Measurements from ENCODE around the gene ANK2. TPM values are rescaled to one million over a fixed set of nuclear protein-coding genes. Genes with fewer than 3 reads are reported as not detected.

ANK2 gene
- total and polyA plus RNA-seq, 2 experiments from 2014 or later: 7.7 to 40.4 TPM

GRCh38 chr4:113159942-113160545 lies 110.6 kb downstream of the ANK2 start:
- DNase-seq (ENCODE audit: low spot score) (no peak), ATAC-seq (no peak)
- Histone ChIP-seq H3K4me3 (no peak overlapping the region), H2AFZ (no peak overlapping the region), H3K36me3 (ENCODE audit: insufficient read depth) (no peaks in the 10 kb centered on the region), H3F3A (replicated peaks; ENCODE audit: low read depth) (no peaks in the 10 kb centered on the region), H3K4me2 (no peak overlapping the region), H3K4me1 (ENCODE audit: insufficient read depth) (no peaks in the 10 kb centered on the region), H3K79me2 (replicated peaks; ENCODE audit: insufficient read depth) (no peaks in the 10 kb centered on the region), H3K27ac (ENCODE audit: low read depth) (no peak overlapping the region; the same call in 1 of the 2 replicates), H3K9me2 (ENCODE audit: insufficient read depth) (no peaks in the 10 kb centered on the region), H4K20me1 (replicated peaks; ENCODE audit: insufficient read depth) (no peaks in the 10 kb centered on the region), H3K27me3 (ENCODE audit: insufficient read depth) (no peaks in the 10 kb centered on the region)
- H3K27ac Mint-ChIP-seq: no peak overlapping the region
- H3K9me3 Mint-ChIP-seq: no peaks in the 10 kb centered on the region
- TF ChIP-seq JUNB (IDR thresholded peaks at IDR 0.05; ENCODE audit: unreplicated experiment): no peak
- TF ChIP-seq NANOG (IDR thresholded peaks at IDR 0.05; ENCODE audit: borderline replicate concordance): no peak
- no peak for TF ChIP-seq ZNF462 (CRISPR knock-in tag; IDR thresholded peaks at IDR 0.05)
- TF ChIP-seq EZH2phosphoT487 (IDR thresholded peaks at IDR 0.05; ENCODE audit: unreplicated experiment): no peak
- no peak for TF ChIP-seq ZNF331 (CRISPR knock-in tag; IDR thresholded peaks at IDR 0.05; ENCODE audit: low read depth)
- no peak for TF ChIP-seq STAT1 (IDR thresholded peaks at IDR 0.05; ENCODE audit: unreplicated experiment)
- no peak for TF ChIP-seq POLR2AphosphoS5 (IDR thresholded peaks at IDR 0.05; ENCODE audit: low read depth)
- TF ChIP-seq REST (IDR thresholded peaks at IDR 0.05; ENCODE audit: unreplicated experiment): no peak
- no peak for TF ChIP-seq CTCF (conservative IDR thresholded peaks at IDR 0.05; ENCODE audit: low read depth in 2 of 2)
- no peak for TF ChIP-seq CREB1 (CRISPR knock-in tag; IDR thresholded peaks at IDR 0.05; ENCODE audit: low read depth)
- TF ChIP-seq EZH2 (IDR thresholded peaks at IDR 0.05; ENCODE audit: low read depth, unreplicated experiment): no peak
- TF ChIP-seq ZNF114 (CRISPR knock-in tag; IDR thresholded peaks at IDR 0.05): no peak
- TF ChIP-seq ETS1 (IDR thresholded peaks at IDR 0.05): no peak
- H3K4me3 Mint-ChIP-seq: no peak overlapping the region
- H3K27me3 Mint-ChIP-seq (ENCODE audit: insufficient read depth, low read depth, poor library complexity): no peaks in the 10 kb centered on the region
- peaks cover 12% of the 10 kb centered on the region for H3K4me1 Mint-ChIP-seq
- no peaks in the 10 kb centered on the region for H3K36me3 Mint-ChIP-seq (ENCODE audit: low read depth)
